HG02759 (cell line): ENCODE data around the gene STK32A.
A peak's percentile ranks its signal among the peaks of the same experiment; 100 is the strongest.
"Not testable (repeated sequence)": the region's sequence is repeated elsewhere in the genome, so short reads cannot be mapped to it uniquely, and the experiment has no call there.

Experiments
- ATAC-seq: cut with Tn5 transposase; IDR thresholded peaks from one replicate; pipeline ENCODE4 v1.9.1; 2021; ENCODE audit warnings: mild to moderate bottlenecking, moderate library complexity; ENCODE audit not compliant: unreplicated experiment

Gene STK32A

DNA sequence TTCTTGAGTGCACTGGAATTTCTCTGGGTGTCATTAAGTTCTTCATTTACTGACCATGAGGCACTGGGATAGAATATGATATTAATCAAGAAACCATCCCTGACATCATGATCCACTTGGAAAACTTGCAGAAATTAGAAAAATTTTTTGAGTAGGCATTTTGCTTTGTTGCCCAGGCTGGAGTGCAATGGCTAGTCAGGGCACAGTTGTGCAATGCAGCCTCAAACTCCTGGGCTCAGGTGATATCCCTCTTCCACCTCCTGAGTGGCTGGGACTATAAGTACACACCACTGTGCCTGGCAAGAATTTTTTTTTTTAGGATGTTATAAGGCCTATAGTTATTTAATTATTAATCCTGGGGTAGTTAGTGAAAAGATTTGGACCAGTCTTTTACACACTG is 106.5 kb downstream of the STK32A start:
- ATAC-seq = no peak

DNA sequence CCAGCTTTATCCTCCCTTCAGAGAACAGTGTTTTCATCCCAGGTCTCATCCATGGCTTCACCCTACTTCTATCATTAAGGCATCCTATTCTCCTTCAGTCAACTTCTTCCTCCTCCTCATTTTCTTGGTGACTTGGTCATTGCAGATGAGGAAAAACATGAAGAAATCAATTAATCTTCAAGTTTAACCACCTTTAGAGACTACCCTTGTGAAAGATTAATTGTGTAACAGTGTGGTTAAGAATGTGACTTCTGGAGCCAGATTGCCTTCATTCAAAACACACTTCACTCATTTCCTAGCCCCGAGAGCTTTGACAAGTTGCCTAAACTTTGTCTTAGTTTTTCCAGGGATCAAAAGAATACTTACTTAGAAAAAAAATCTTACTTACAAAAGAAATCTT is 110.0 kb downstream of the STK32A start:
- no peak for ATAC-seq

DNA sequence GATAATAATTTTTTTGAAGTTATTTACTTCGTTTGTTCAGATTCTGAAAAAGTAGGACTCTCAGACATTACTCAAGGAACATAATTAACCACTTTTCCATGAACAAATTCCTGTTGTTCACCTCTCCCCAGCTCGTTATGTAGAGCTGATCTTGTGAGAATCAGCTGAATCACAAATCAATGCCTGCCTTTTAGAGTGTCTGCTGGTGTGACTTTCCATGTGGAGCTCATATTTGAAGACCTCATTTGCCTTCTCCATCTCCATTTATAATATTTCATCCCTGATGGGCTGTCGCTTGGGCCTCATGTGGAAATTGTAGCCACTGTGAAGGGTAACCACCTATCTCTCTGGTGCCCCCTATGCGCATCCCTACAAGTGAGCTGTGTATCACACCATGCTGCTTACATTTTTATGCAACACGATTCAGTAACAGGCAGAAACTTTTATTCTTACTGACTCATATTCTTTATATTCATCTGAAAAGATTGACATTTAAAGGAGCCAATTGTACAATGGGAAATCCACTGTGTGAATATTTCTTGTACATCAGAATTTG is 111.3 kb downstream of the STK32A start:
- no peak for ATAC-seq

DNA sequence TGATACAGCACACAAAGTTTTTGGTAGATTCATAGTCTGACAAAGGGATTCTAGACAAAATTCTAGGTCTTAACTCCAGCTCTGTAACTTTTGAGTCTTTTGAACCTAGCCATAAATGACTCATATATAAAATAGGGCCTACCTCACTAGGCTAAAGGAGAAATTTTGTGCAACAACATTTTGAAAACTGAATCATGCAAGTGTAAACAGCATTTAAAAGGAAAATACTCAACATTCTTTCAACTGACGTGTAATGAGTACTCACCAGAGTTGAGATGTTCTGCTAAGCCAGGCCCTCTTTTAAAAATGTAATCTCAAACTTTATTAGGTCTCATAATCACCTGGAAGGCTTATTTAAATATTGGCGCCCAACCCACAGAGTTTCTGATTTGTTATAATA is 113.2 kb downstream of the STK32A start:
- ATAC-seq = no peak

DNA sequence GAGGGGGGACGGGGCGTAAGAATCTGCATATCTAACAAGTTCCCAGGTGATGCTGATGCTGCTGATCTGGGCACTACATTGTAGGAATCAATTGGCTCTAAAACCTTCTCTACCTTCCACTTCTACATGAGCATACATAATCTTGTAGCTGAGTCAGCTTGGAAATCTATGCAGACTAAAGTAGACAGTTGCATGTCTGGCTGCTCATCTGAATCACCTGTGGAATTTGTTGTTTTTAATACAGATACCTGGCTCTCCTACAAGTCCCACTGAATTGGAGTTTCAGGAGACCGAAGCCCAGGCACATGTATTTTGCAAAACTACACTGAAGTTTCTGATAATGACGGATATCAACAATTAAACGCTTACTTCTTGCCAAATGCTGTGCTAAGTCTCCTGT is 113.6 kb downstream of the STK32A start:
- ATAC-seq = no peak

DNA sequence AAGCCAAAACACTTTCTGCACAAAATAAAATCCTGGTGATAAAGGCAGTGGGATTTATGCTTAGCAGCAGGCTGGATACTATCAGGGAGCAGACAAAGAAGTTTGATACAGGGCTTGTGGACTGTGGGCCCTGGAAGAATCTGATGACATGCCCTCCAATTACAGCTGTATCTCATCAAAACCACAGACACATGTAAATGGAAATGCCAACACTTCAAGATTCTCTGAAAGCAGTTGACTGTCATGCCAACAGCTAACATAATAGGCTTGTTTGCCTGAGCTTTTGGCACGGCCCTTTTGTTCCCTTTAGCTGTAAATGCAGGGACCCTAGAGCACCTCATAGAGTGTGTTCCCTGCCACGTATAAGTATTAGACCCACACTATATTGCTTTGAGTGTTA is 114.4 kb downstream of the STK32A start:
- no peak for ATAC-seq

DNA sequence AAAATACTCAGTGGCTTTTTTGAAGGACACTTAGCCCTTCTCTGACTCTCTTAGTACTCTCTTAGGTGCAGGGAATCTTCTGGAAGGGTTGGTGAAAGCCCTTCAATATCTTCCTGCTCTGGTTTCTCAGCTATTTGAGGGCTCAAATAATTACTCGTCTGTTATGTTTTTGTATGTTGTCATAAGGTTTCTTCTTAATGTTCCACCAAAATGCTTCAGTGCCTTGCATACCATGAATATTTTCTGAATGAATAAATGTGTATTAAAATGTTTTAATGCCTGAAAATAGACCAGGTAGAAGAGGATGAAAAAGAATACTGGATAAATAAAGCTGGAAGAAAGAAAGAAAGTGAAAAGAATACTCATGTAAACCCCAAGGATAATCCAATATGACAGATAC is 124.3 kb downstream of the STK32A start:
- ATAC-seq = no peak

DNA sequence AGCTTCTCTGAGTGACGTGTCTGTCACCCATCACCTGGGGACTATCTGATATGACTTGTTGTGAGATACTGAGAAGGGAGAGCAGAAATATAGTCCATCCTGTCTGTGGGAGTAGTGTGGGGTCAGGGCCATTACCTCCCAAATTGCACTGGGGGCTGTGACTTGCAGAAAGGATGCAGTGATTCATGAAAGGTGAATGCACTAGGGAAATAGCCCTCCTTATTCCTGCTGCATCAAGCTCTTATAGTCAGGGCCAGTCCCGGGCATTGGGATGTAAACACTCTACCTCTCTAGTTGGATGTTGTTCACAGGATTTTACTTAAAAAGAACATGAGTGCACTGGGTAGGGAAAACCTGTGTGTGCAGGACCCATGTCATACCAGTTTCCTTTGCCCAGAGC is 124.8 kb downstream of the STK32A start:
- no peak for ATAC-seq

DNA sequence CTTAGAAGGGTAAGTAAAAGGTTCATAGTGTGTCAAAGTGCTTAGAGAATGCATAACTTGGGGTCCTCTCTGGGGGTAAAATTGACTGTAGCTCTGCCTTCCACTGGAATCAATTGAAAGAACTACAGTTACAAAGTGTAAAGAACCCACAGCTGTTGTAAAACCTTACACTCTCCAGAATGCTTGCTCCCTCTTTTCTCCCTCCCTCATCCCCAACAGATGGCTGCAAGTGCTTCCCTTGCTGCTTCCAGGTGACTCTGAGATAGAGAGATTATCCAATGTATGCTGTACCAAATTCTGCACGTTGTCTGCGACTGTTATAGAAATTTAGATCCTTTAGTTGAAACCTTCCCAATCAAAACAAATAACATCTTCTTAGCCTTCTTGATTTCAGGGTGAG is 126.0 kb downstream of the STK32A start:
- ATAC-seq = no peak

DNA sequence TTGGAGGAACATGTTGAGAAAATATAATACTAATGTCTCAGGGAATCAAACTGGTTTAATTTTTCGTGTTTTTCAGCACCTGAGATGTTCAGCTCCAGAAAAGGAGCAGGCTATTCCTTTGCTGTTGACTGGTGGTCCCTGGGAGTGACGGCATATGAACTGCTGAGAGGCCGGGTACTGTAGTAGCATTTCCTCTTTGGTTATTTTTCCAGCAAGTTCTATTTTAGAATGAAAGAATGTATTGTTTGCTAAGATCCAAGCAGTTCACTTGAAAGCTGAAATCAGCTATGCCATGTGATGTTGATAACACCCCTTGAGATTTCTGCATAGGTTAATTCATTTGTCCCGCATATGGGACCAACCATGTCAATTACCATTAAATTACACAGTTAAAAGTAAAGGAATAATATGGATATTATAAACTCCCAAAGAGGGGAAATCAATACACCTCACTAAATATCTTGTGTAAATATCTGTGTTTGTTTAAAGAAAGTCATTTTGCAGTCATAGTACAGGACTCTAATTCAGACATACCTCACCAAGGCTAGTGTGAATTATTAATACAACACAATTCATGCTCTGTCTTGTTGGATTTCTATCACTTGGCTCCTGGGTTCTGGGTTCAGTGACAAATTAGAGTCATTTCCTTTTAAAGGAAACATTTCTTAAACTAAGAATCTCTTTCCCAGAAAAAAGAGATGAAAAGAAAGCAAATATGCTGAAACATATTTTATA is 126.8 kb downstream of the STK32A start:
- ATAC-seq = no peak

DNA sequence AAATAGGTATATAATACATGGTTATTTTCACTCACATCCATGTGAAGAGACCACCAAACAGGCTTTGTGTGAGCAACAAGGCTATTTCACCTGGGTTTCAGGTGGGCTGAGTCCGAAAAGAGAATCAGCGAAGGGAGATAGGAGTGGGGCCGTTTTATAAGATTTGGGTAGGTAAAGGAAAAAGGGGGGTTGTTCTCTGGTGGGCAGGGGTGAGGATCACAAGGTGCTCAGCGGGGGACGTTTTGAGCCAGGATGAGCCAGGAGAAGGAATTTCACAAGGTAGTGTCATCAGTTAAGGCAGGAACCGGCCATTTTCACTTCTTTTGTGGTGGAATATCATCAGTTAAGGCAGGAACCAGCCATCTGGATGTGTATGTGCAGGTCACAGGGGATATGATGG is 132.6 kb downstream of the STK32A start:
- not testable (repeated sequence) for ATAC-seq

DNA sequence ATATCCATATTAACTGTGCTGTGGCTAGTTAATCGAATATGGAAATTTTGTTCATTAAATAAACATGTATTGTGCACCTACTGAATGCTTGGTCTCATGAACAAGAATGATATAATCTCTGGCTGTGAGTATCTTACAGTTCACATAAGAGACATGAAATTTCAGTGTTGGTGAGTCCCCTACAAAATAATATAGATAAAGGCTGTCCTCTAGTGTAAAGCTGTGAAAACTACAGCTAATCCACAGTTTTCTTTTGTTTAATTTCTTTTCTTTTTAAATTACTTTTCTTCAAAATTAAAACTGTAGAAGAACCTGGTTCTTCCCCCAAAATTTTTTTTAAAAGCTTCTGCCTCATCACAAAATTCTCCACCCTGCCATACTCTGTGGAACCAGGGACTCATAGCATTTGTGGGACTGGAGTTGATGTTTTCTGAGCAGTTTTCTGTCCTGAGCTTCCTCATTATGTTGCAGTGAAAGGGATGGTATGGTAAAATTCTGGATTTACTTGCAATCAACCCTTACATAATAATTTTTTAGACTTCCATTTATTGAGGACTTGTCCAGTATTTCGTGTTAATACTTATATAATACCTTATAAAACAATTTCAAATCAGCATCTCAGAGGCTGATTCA is 135.0 kb downstream of the STK32A start:
- no peak for ATAC-seq

DNA sequence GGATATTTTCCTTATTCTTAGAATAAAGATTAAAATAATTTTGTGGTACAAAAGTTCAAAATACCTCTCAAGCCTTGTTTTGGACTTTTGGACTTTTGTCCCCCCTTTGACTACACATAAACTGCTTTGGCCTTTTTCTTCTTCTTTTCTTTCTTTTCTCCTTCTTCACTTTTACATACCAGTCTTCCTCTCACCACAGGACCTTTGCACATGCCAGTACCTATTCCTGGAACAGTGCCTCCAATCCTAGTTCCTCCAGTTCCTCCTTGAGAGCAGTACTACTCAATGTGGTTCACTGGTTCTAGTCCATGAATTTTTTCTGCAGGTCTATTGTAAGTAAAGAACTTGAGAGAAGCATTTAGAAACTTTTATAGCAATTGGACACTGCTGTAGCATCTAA is 136.5 kb downstream of the STK32A start:
- ATAC-seq = no peak

DNA sequence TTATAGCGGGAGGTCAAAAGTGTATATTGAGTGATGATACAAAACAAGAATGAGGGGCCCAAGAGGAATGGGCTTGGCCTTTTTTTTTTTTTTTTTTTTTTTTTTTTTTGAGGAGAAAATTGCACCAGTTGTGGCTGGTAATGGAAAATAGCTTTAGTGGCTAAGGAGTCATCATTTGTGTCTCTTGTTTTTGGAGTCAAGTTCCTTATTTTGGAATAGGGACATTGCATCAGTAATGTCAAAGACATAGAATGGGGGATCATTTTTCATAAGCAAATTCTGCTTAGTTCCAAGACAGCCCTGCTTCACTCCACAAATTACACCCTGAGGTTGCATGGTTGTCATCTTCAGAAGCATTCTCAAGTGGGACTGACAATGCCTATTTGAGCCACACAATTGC is 137.4 kb downstream of the STK32A start:
- no peak for ATAC-seq

DNA sequence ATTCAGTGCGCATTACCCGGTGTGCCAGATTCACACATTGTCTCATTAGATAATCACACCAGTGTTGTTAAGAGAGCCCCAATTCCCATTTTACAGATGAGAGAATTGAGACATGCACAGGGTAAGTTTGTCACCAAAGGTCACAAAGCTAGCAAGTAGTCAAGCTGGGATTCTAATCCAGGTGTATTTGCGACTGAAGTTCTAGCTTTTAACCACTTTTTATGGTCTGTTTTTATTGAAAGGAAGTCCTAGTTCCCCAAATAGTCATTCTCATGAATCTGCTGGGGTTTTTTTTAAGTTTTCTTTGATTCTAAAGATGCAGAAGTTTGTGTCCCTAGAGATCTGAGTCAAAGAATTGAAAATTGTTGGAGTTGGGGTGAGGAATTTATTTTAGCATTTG is 138.5 kb downstream of the STK32A start:
- ATAC-seq = no peak

DNA sequence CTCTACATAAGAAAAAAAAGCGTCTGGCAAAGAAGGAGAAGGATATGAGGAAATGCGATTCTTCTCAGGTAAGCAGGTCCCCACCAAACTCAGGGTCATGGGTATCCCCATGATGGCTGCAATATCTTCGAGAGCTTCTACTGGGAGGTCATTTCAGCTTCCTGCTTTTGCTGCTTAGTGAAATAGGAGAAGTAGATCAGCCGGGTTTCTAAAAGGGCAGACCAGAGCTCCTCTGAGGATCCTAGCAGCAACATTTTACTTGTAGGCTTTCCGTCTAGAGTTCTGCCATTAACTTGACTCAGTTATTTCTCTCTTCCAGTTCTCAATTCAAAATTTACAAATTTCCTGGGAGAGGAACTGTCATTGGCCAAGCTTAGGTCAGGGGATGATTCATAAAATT is 140.3 kb downstream of the STK32A start:
- ATAC-seq = no peak

DNA sequence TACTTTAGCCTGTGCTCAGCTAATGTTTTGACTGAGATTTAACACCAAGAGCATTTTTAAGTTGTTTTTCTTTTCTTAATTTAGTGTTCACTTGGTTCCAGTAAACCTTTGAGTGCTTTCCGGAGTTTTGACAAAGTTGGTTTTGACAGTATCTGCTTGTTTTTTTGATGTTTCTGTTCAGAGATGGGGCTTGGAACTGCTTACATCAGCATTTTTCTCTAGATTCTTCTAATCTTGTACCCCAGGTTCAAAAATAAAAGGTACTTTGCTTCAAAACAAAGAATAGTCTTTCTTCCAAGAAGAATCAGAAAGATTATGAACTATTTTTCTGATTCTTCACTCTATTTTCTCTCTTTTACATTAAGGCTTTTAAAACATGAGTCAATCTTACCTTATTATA is 142.9 kb downstream of the STK32A start:
- no peak for ATAC-seq

DNA sequence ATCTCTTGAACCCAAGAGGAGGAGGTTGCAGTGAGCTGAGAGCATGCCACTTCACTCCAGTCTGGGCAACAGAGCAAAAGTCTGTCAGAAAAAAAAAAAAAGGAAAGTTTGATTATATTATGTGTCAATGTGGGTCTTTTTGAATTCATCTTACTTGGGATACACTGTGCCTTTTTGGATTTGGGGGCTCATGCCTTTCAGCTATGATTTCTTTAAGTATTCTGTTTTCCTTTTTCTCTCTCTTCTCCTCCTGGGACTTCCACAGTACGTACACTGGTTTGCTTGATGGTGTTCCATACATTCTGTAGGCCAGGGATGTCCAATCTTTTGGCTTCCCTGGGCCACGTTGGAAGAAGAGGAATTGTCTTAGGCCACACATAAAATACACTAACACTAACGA is 146.7 kb downstream of the STK32A start:
- no peak for ATAC-seq

DNA sequence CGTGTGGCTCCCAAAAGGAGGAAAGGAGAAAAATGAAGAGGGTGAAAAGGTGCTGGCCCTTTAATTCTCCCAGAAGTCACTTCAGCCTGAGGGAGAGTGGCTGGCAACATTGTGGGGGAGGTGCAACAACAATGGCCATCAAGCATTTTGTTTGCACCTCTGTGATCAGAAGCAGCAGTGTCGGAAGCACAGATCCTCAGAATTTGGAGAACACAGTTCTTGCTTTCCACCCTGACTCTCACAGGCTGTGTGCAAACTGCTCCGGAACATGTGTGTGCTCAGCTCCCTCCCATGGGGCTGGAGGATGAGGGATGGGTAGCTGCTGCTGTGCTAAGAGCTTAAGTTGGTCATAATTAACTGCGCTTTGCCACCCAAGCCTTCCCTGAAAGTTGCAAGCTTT is 147.9 kb downstream of the STK32A start:
- no peak for ATAC-seq

DNA sequence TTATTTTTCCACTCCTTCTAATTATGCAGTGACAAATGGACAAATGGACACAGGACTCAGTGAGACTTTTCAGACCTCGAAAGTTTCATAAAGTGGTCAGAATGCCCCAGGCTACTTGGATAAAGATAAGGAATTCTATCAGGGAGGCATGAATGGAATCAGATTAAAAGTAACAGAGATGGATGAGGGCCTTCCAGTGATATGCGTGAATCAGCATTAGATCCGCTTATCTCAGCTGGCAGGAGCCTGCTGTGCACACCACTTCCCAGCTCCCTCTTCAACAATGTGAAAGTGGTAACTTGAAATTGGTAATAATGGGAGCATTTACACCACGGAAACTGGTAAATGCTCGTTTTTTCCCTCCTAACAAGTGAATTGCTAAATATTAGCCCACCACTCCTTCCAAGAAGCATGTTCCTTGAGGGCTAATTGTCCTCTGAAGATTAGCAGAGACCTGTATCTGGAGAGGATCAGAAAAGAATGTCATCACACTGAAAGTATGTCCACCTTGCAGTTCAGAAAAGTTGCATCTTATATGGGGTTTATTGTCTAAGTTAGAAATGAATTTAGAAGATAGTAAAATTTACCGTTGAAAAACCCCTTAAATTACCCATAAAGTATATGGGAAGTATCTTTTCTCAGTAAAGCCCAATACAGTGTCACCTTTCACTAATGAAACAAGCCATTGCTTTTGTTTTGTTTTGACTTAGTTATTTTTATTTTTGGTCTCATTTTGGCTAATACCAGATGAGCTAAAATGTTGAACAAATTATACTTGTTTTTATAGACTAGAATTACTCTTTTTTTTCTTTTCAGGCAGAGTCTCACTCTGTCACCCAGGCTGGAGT is 149.7 kb downstream of the STK32A start:
- ATAC-seq = peak; percentile 64

DNA sequence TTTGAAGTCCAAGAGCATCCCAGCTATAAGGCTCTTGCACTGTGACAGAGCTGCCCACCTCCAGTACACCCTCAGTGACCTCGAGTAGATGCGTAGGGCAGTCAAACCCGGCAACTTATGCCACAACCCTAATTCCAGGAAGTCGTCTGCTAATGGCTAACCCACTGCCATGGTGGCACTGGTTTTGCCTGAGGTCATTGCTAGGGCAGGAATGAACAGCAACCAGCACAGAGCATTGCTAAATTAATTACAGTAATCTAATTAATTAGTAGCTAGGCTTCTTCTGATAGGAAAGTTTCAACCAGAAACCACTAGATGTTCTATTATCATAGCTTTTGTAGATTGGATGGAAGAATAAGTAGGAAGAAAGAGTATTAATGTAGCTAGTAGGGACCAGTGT is 152.3 kb downstream of the STK32A start:
- no peak for ATAC-seq
